Upper lobe of right lung (tissue), 1 donor: ENCODE data around the gene TFCP2. TPM values are rescaled to one million over a fixed set of nuclear protein-coding genes. Genes with fewer than 3 reads are reported as not detected.

Source experiments
- ATAC-seq: fragments of 200-7000 bp; cut with Tn5 transposase; one replicate; pipeline ENCODE4 v1.9.1; 2020; ENCODE audit warnings: mild to moderate bottlenecking, moderate library complexity
- DNase-seq: peaks from one replicate; pipeline ENCODE4 v3.0.0-alpha.2; 2020
- H3K27ac ChIP-seq: fragments of 200-600 bp; one replicate; pipeline ENCODE4 v1.8.0; 2022
- H3K27me3 ChIP-seq: fragments of 200-600 bp; one replicate; pipeline ENCODE4 v1.8.0; 2022; ENCODE audit warnings: mild to moderate bottlenecking
- H3K36me3 ChIP-seq: fragments of 200-600 bp; one replicate; pipeline ENCODE4 v1.8.0; 2022
- H3K4me1 ChIP-seq: fragments of 200-600 bp; one replicate; pipeline ENCODE4 v1.8.0; 2022
- H3K4me3 ChIP-seq: fragments of 200-600 bp; one replicate; pipeline ENCODE4 v1.8.0; 2022; ENCODE audit warnings: mild to moderate bottlenecking
- H3K9me3 ChIP-seq: fragments of 200-600 bp; one replicate; pipeline ENCODE4 v1.8.0; 2022
- CTCF ChIP-seq: fragments of 200-600 bp; IDR thresholded peaks from one replicate; pipeline ENCODE4 v1.8.0; 2022; ENCODE audit warnings: antibody characterized with exemption
- intact Hi-C: fragments of 100-400 bp; cut with DNase I; formaldehyde crosslinking; loops from one replicate; pipeline ENCODE4 v1.11.0; 2022
- total RNA-seq: library from RNA; stranded (reverse); fragmentation: NEBNext Ultra II Directional; extraction: Animal tissue kit (Norgen Biotek cat#: 25700); gene quantifications from one replicate; pipeline ENCODE4 v1.2.1, GENCODE V29; 2021
- donor health status: DM: no; HTN: yes; CAD: no; lungs with severe emphysema.

TFCP2 gene
- total RNA-seq, 1 donor from 2014 or later = 25.0 TPM

- DNase-seq (peak; percentile 94), ATAC-seq (peak; percentile 99)
- Histone ChIP-seq H3K36me3 (peaks cover 24% of the 10 kb centered on the region), H3K27me3 (no peaks in the 10 kb centered on the region), H3K4me3 (peak within 1 kb of the TSS; percentile 85), H3K9me3 (no peaks in the 10 kb centered on the region), H3K27ac (peak within 1 kb of the TSS; percentile 95), H3K4me1 (peaks cover 11% of the 10 kb centered on the region)
- TF ChIP-seq CTCF = peak; percentile 93
- intact Hi-C loops = no loop called here
Measured at GRCh38 chr12:51047655-51048540, 125.0 kb downstream of the TFCP2 start, which contains the start of gene LETMD1. Gene LETMD1 (plus strand): TSS chr12:51048327. CDS start chr12:51048357, 30 bp downstream.

Other genes with a start within 250 kb of the TFCP2 start
- gene HIGD1C, start 220.6 kb downstream of the TFCP2 start, total RNA-seq = not detected
- 96.8 TPM for gene SLC11A2, start 146.8 kb downstream of the TFCP2 start, total RNA-seq
- 71.6 TPM for gene LETMD1, start 124.8 kb downstream of the TFCP2 start, total RNA-seq
- gene CSRNP2, start 89.5 kb downstream of the TFCP2 start, total RNA-seq = 34.5 TPM
- 19.0 TPM for gene POU6F1, start 44.9 kb upstream of the TFCP2 start, total RNA-seq
- gene DAZAP2, start 65.7 kb upstream of the TFCP2 start, total RNA-seq = 244 TPM
- 34.2 TPM for gene SMAGP, start 97.3 kb upstream of the TFCP2 start, total RNA-seq
- 26.1 TPM for gene BIN2, start 151.0 kb upstream of the TFCP2 start, total RNA-seq
- gene CELA1, start 173.5 kb upstream of the TFCP2 start, total RNA-seq = not detected
- gene GALNT6, start 218.3 kb upstream of the TFCP2 start, total RNA-seq = 16.6 TPM